HepG2 (cell line): Measurements from ENCODE around the gene DGCR8. TPM values are rescaled to one million over a fixed set of nuclear protein-coding genes. Genes with fewer than 3 reads are reported as not detected.

Source experiments
- CHD4 ChIP-seq: fragments of 200-600 bp; sonication (generic); IDR thresholded peaks from 2 replicates; pipeline ENCODE4 v1.7.0; 2017; ENCODE audit warnings: mild to moderate bottlenecking, low read length, borderline replicate concordance
- GMEB2 ChIP-seq: IDR thresholded peaks from 2 replicates; pipeline ENCODE4 v1.6.1; 2016; ENCODE audit warnings: missing biosample characterization, missing genetic modification reagents, low read depth
- MIER2 ChIP-seq: IDR thresholded peaks from 2 replicates; pipeline ENCODE4 v1.6.1; 2016; ENCODE audit warnings: missing biosample characterization, missing genetic modification reagents
- NAIF1 ChIP-seq: sonication (generic); formaldehyde crosslinking; IDR thresholded peaks from 2 replicates; pipeline ENCODE4 v1.5.0; 2020; ENCODE audit warnings: mild to moderate bottlenecking, missing genetic modification reagents, borderline replicate concordance
- RARA ChIP-seq: IDR thresholded peaks from 2 replicates; pipeline ENCODE4 v1.6.1; 2016; ENCODE audit warnings: missing genetic modification reagents, missing compliant biosample characterization
- RXRB ChIP-seq: IDR thresholded peaks from 2 replicates; pipeline ENCODE4 v1.6.1; 2016; ENCODE audit warnings: borderline replicate concordance, missing genetic modification reagents, missing compliant biosample characterization
- SAP130 ChIP-seq: IDR thresholded peaks from 2 replicates; pipeline ENCODE4 v1.6.1; 2016; ENCODE audit warnings: low read depth
- SOX6 ChIP-seq, 2 experiments: fragments of 450-650 bp in 1 of 2; sonication (generic) in 1 of 2; formaldehyde crosslinking in 1 of 2; IDR thresholded peaks; 2 replicates each; pipeline versions ENCODE4 v1.4.0 to v1.6.1; 2017 to 2020; ENCODE audit warnings: antibody characterized with exemption in 1 of 2, mild to moderate bottlenecking in 1 of 2, missing genetic modification reagents in 1 of 2
- STAG1 ChIP-seq: sonication (generic); formaldehyde crosslinking; IDR thresholded peaks from 2 replicates; pipeline ENCODE4 v1.4.0; 2020; ENCODE audit warnings: missing genetic modification reagents
- TBL1XR1 ChIP-seq: fragments of 150-350 bp; IDR thresholded peaks from 2 replicates; pipeline ENCODE4 v1.6.1; 2014; ENCODE audit warnings: borderline replicate concordance, low read length; ENCODE audit not compliant: partially characterized antibody
- ZBTB40 ChIP-seq, 2 experiments: fragments of 450-650 bp in 1 of 2; sonication (generic) in 1 of 2; formaldehyde crosslinking in 1 of 2; IDR thresholded peaks; 2 replicates each; pipeline versions ENCODE4 v1.6.1 to v1.8.0; 2016 to 2022; ENCODE audit warnings: antibody characterized with exemption in 1 of 2, mild to moderate bottlenecking in 1 of 2, missing genetic modification reagents in 1 of 2
- ZNF124 ChIP-seq: sonication (generic); formaldehyde crosslinking; IDR thresholded peaks from 2 replicates; pipeline ENCODE4 v1.4.0; 2020; ENCODE audit warnings: missing genetic modification reagents
- ZNF207 ChIP-seq: fragments of 450-650 bp; IDR thresholded peaks from 2 replicates; pipeline ENCODE4 v1.6.1; 2016; ENCODE audit warnings: antibody characterized with exemption, borderline replicate concordance
- ZNF260 ChIP-seq: sonication (generic); formaldehyde crosslinking; IDR thresholded peaks from 2 replicates; pipeline ENCODE4 v1.4.0; 2020; ENCODE audit warnings: missing genetic modification reagents, low read depth, mild to moderate bottlenecking, borderline replicate concordance
- ZNF263 ChIP-seq: sonication (generic); formaldehyde crosslinking; IDR thresholded peaks from 2 replicates; pipeline ENCODE4 v1.4.0; 2020; ENCODE audit warnings: missing genetic modification reagents
- ZNF333 ChIP-seq: sonication (generic); formaldehyde crosslinking; IDR thresholded peaks from 2 replicates; pipeline ENCODE4 v1.4.0; 2020; ENCODE audit warnings: mild to moderate bottlenecking, missing genetic modification reagents, borderline replicate concordance
- ZNF703 ChIP-seq: sonication (generic); formaldehyde crosslinking; IDR thresholded peaks from 2 replicates; pipeline ENCODE4 v1.5.1; 2020; ENCODE audit warnings: missing genetic modification reagents, mild to moderate bottlenecking, moderate library complexity, borderline replicate concordance
- ZNF775 ChIP-seq: sonication (generic); formaldehyde crosslinking; IDR thresholded peaks from 2 replicates; pipeline ENCODE4 v1.4.0; 2020; ENCODE audit warnings: missing genetic modification reagents, mild to moderate bottlenecking, moderate library complexity, borderline replicate concordance
- ZZZ3 ChIP-seq: sonication (generic); formaldehyde crosslinking; IDR thresholded peaks from 2 replicates; pipeline ENCODE4 v1.4.0; 2020; ENCODE audit warnings: missing genetic modification reagents, mild to moderate bottlenecking, borderline replicate concordance
- polyA plus RNA-seq, 8 experiments: library from polyadenylated mRNA; depleted of rRNA in 3 of 8; stranded (reverse) in 7 of 8; unstranded in 1 of 8; fragments of >200 nt; fragmentation: Illumina TruSeq in 4 of 8; extraction: Trizol in 4 of 8; gene quantifications; 2 replicates each; pipeline versions ENCODE4 v1.2.1 to v1.2.3, GENCODE V29; 2011 to 2016; ENCODE audit warnings: low read depth in 4 of 8, missing spikeins in 1 of 8, mixed read lengths in 1 of 8; ENCODE audit not compliant: insufficient read depth in 1 of 8
- total RNA-seq, 5 experiments: library from RNA; depleted of rRNA; stranded (reverse); fragments of >200 nt; fragmentation: Illumina TruSeq; extraction: Trizol; gene quantifications; 2 replicates each; pipeline ENCODE4 v1.2.3, GENCODE V29; 2016; ENCODE audit warnings: low read depth in 1 of 5

DGCR8 gene
- total and polyA plus RNA-seq, 2 of the 13 experiments (the other 11 are each of a cell fraction or from before 2014, with no cell fraction given): 10.2 to 23.2 TPM

DNA sequence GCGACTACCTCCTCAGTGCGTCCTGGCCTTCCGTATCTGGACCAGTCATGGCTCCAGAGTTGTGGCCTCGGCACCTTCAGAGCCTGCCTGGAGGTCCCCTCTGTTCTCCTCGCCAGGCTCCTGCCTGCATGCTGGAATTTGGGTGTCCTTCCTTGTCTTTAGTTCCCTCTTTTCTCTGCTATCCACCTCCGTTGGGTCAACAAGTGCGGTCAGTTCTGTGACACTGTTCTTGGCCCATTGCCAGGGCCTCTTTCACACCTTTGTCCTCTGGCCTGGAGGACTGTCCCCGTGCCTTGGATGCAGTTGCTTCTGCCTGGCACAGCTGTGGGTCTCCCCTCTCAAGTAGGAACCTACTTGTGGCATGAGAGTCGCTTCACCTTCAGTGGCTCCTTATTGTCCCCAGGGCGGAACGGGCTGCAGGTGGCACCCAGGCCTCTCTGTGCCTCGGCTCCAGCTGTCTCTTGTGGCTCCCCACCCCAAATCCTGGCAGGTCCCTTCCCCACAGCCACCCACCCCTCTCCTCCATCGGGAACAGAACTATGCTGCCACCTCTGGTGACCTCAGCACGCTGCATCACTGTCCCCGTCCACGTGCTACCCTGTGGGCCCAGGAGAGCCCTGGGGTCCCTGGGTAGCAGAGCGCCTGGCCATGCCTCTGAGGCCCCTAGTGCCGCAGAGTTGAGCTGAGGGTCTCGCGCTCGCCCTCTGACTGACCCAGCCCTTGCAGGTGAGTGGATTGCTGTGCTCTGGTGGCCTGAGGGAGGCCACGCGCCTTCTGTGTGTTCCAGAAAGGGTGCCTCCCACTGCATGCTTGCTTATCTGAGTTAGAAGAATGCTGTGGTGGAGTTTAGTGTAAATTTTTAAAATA is 4.7 kb downstream of the DGCR8 start (continued):
- TF ChIP-seq RARA (CRISPR knock-in tag) (peak; percentile 86), CHD4 (no peak), MIER2 (CRISPR knock-in tag) (no peak), ZBTB40 (IDR thresholded peaks at IDR 0.05) (no peak), ZBTB40 (CRISPR knock-in tag; IDR thresholded peaks at IDR 0.05) (no peak), ZNF703 (CRISPR knock-in tag) (no peak), ZNF775 (CRISPR knock-in tag) (no peak), SAP130 (CRISPR knock-in tag) (peak; percentile 59; the same call in 1 of the 2 replicates), ZNF207 (no peak), NAIF1 (CRISPR knock-in tag) (no peak), ZZZ3 (CRISPR knock-in tag) (no peak), SOX6 (IDR thresholded peaks at IDR 0.05) (no peak), SOX6 (CRISPR knock-in tag; IDR thresholded peaks at IDR 0.05) (peak; percentile 31; the same call in 1 of the 2 replicates), STAG1 (peak; percentile 53), ZNF263 (CRISPR knock-in tag) (no peak), ZNF260 (CRISPR knock-in tag) (no peak), RXRB (CRISPR knock-in tag) (peak; percentile 31; the same call in 1 of the 2 replicates), TBL1XR1 (no peak), GMEB2 (CRISPR knock-in tag) (no peak), ZNF333 (no peak), ZNF124 (no peak)
